Glomerular visceral epithelial cell (primary cell): Measurements from ENCODE around the gene IKZF3.

Experiments used
- DNase-seq: peaks from one replicate; pipeline ENCODE4 v3.0.0-alpha.2; 2016; ENCODE audit errors: extremely low spot score

Gene IKZF3

DNA sequence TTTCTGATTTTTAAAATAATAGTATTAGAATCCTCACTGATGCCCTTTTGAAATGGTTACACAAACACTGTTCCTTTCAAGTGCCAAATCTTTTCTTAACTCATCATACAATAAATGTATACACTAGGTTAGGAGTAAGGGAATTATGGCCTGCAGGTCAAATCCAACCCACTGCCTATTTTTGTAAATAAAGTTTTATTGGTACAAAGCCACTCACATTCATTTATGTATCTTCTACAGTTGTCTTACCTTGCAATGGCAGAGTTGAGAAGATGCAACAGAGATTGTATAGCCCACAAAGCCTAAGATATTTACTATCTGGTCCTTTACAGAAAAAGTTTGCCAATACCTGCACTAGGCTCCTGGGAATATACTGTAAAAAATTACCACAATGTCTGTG lies 47.8 kb downstream of the IKZF3 start:
- no peak for DNase-seq

DNA sequence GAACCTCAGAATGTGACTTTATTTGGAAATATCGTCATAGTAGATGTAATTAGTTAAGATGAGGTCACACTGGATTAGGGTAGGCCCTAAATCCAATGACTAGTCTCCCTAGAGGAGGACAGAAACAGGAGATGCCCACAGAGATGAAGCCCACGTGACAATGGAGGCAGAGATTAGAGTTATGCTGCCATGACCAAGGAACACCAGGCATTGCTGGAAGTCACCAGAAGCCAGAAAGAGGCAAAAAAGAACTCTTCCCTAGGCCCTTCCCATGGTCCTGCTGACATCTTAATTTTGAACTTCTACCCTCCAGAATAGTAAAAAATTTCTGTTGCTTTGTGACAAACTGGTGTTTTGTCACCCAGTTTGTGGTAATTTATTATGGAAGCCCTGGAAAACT lies 49.6 kb downstream of the IKZF3 start:
- DNase-seq: no peak

DNA sequence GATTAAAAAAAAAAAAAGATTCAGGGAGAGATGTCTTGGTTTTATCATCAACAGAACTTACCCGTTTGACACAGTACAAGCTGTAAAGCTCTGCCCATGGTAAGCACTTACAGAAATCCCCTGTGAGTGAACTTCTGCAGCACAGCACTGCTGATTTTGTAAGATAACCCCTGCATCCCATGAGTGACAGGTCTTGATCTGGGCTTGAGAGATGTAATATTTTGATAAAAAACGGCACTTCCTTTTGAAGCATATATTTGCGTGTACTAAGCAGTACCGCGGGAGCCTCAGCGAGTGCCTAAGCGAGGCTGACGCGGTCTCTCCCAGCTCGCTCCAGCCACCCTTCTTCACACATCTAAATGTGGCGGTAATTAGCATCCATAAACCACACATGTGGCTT lies 50.5 kb downstream of the IKZF3 start:
- DNase-seq: no peak

DNA sequence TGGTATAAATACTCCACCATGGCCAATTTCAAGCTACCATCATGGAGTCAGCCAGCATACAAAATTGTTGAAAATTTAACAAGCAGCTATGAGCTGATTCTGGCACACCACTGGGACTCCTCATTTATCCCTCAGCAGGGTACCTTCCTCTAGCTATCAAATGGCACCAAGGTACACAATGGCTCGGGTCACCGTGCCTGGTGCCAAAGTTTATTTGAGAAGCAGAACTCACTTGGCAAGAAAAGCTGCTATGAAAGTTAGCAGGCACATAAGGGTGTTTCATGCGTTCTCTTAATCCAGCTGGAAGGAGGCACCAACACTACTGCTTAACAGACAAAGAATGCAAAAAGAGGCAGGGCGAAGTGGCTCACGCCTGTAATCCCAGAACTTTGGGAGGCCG lies 51.6 kb downstream of the IKZF3 start:
- no peak for DNase-seq

DNA sequence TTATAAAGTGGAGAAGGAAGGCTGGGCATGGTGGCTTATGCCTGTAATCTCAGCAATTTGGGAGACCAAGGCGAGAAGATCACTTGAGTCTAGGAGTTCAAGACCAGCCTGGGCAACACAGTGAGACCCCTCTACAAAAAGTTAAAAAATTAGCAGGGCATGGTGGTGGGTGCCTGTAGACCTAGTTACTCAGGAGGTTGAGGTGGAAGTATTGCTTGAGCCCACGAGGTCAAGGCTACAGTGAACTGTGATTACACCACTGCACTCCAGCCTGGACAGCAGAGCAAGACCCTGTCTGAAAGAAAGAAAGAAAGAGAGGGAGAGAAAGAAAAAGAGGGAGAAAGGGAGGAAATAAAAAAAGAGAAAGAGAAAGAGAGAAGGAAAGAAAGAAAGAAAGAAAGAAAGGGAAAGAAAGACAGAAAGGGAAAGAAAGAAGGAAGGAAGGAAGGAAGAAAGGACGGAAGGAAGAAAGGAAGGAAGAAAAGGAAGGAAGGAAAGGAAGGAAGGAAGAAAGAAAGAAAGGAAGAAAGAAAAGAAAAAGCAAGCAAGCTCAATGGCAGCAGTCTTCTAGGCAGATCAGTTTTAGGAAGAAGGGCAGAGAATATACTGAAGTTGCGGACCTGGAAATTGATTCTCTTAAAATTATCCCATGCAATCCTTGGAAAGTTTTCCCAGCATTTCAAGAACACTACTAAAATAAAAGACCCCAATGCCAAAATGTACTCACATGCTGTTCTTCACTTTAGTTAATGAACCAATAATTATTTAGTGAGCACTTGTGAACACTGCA lies 53.0 kb downstream of the IKZF3 start:
- DNase-seq: no peak

DNA sequence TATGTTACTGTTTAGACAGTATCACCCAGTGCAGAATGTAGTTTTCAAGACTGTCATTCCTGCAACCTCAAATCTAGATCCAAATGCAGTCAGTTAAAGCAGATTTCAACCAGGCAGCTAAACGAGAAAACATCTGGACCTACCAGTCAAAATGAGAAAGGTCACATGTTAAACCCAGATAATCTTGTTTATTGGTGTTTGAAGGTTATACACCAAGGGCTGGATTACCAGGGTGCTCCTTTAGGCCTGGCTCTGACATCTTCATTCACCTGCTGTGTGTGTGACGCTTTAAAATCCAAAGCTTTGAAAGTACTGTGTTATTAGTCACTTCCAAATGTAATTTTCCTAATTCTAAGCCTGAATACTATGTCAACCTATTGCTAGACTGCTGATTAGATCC lies 54.9 kb downstream of the IKZF3 start:
- DNase-seq: no peak

DNA sequence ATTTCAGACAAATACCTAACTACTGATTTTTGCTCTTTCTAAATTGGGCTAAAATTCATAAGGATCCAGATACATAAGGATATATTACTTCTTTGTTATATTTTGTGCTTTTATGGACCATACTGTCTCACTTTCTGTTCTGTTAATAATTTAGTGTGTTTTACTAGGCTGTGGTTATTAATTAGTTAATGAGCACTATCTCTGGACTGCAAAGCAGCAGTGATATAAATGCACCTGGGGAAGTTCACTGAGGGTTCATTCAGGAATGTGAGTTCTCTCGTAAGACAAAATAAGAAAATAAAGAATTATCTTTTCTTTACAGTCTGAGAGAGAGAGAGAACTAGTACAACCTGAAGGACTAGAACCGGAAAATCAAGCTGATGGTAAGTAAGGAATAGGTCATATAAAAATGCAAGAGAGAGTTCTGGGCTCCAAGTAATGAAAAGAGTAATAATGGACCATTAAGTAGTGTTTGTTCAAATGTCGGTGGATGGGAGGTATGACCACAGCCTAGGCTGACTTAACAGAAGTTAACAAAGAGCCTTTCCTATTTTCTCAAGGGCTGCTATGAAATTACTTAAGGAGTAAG lies 55.6 kb downstream of the IKZF3 start:
- no peak for DNase-seq

DNA sequence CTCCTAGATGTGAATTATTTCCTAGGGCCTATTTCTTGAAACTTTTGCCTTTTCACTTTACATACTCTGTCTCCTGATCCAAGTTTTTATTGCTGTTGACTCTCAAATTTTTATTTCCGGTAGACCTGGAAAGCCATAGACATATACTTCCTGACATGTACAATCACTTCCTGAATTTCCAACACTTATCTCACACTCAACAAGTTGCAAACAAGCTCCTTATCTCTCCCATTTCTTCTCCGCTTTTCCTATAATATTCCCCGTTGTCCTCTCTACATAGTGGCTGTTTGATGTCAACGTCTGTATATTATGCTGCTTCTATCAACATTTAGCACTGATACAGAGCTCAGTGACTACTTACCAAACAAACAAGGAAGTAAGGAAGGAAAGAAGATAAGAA lies 59.3 kb downstream of the IKZF3 start:
- DNase-seq: no peak

DNA sequence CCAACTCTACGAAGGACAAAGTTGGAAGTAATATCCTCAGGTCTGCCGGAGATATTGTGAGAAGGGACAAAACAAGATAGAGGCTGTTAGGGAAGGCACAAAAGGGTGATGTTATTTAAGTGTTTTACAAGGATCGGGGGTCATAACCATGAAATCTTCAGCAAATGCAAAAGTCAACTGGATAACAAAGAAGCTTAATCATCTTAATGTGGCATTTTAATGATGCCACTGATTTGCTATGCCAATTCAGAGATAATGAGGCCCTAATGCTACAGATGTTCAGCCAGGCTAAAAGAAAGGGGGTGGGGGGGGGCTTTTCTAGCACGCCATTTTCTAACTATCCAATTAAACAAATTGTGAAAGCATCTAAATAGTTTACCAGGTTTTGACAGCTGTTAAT lies 63.1 kb downstream of the IKZF3 start:
- DNase-seq: no peak

DNA sequence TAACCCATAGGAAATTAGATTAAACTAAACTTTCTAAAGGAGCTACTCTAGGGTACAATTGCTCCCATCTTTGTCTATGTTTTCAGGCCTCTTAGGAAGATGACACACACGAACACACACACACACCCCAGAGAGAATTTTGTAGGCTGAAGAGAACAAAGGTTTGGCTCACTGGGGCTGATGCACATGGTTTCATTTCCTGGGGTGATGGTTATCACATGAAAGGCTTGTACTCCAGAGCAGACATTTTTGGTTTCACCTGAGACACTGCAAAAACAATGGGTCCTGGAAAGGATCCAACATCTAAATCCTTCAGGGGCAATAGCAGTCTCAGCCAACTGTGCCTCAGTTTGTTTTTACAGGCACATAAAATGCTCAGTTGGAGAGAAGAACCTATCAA lies 63.6 kb downstream of the IKZF3 start:
- no peak for DNase-seq

DNA sequence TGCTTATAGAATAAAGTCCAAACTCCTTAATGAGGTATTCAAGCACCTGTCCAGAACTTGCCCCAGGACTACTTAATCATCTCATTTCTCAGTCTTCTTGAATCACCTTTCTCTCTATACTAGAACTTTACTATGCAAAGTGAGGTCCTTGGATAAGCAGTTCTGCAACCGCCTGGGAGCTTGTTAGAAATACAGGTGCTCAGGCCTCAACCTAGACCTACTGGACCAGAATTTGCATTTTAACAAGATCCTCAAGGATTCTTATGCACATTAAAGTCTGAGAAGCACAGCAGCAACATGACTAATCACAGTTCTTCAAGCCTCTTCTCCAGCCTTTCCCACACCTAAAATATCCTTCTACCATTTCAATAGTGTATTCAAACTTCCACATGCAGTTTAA lies 64.7 kb downstream of the IKZF3 start:
- DNase-seq: no peak

DNA sequence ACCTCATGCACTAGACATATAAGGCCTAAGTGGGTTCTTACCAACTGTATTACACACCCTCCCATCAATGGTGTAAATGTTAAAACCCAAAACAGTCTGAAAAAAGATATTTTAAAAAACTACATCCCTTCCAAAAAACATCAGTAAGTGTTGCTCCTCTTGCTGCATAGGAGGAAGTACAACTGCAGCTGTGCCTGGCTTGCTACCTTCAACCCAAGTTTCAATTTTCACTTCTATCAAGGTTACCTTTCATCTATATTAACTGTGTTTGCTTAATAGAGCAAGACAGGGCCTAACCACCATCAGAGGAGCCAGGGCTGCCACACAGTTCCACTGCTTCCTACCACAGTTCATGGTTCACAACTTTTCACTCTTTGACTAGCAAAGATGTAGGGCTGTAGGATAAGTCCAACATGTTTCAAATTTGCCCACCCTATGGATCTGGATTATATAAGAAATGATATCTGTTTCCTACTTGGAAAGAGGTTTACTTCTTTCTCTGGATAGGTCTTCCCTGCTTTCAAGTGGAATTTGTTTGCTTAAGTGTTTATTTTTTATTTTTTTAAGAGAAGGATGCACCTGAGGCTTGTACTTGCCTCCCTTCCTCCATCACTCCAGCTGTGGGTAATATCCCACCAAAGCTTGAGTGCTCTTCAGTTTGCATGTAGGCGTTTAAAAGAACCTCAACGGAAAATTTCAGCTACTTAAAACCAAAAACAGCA lies 69.7 kb downstream of the IKZF3 start:
- DNase-seq: no peak

DNA sequence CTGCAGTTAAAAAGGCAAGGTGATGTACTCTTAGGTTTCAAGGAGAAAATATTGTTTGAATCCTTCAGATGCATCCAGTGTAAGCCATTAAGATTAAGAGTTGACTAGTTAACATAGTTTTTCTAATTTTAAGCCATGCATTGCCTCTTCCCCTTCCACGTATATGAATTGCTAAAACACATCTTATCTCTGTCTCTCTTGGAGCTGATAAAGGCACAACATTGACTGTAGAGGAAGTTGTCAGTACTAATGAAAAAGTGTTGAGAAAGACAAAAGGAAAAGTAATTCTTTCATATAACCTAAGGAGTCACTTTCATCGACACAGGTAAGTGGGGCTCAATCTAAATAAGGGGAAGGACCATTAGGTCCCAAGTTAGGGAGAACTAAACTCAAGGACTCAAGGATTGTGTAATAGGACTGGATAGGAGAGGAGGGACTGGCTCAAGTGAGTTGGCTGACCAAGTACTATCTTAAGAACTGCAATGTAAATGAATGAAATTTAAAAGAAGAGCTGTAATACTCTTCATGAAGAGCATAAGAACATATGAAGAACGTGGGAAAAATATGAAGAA lies 70.7 kb downstream of the IKZF3 start:
- no peak for DNase-seq

DNA sequence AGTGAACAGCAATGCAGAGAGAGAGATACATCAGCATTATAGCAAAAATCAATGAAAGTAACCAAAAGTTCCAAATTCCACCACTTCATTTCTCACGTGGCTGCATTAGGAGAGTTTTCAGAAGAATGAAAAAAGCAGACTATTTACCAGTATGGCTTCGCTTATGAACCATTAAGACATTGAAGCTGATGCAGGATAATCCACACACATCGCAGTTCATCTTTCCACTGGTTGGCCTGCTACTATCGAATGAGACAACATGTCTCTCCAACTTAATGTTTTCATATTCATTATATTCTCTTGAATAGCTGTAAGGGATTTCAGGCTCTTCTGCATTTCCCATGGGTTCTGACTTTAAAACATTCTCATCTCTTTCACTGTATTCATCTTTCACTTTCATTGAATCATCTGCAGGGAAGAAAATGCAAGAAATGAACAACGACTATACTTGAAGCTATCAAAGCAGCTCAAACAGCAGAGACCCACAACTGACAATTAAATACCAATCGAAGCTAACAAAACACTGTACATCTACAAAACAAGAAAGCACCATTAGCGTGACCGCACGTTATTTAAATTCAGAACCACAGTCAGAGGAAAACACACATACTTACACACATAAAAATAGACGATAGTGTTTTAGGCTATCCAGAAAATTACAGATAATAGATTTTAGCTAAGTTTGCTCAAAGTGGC lies 71.4 kb downstream of the IKZF3 start:
- DNase-seq: no peak

DNA sequence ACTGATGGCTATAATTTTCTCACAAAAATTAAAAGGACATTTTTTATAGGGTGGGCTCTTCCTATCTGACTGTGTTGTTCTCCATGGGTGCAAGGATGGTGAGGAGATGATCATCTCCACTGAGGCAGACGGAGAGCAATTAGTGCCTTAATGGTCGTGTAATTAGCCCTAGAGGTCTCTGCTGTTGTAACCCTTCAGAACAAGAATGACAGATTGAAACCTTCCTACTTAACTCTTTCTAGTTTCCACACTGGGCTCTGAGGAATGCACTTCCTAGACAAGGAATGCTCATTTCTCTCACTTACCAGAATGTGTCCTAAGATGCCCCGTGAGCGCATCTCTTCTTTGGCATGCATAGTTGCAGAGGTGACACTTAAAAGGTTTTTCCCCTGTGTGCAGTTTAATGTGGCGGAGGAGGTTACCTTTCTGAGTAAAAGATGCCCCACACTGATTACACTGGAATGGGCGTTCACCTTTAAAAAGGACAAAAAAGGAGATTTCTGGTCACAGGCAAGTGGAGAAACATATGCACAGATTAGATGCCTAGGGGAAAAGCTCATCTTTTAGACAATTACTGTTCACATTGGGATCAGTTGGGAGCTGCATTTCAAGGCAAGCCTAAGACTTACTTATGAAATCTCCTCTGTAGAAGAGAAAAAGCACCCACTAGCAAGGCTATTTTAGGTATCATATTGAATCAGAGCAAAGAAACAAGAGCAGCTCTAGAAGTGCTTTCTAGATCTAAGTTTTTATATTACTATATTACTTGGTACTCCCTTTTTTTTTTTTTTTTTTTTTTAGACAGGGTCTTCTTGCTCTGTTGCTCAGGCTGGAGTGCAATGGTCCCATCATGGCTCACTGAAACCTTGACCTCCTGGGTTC lies 72.8 kb downstream of the IKZF3 start:
- no peak for DNase-seq

DNA sequence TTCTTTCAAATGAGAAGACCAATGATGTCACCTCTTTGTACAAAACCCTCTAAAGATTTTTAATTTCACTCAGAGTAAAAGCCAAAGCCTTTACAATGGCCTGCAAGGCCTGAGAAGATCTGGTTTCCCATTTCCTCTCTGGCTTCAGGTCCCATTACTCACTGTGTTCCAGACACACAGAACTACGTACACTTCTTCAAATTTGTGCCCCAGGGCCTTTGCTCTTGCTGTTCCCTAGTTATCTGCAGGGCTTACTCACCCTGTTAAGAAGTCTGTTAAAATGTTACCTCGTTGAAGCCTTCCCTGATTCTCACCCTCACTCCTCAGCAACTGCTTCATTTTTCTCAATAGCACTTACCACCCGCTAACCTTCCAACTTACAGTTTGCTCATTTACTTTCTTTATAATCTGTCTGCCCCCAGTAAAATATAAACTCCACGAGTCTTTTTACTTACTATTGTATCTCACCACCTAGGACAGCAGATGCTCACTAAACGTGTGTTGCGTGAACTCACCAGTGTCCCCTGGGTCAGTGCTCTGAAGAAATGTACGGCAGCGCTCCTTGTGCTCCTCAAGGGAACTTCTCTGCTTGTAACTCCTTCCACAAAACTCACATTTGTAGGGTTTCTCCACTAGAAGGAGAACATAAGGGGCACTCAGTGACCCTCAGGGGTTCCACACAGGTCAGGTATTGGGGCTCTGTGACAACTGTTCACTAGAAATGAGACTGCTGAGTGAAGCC lies 76.2 kb downstream of the IKZF3 start:
- DNase-seq: no peak

DNA sequence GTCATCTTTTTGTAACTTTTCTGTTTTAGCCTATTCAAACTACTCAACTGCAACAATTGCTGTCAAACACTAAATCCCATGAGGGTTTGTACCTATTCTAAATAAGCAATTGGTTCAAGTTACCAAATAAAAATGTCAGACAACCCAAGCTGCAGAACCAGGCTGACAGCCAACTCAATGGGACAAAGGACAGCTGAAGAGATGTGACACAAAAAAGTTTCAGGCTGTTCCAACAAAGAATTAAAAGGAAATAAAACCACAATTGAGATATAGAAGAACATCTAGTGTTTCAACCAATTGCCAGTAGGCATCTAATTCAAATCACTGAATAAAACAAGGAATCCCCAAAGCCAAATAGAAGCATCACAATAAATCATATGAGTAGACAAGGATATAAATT lies 77.1 kb downstream of the IKZF3 start:
- no peak for DNase-seq

DNA sequence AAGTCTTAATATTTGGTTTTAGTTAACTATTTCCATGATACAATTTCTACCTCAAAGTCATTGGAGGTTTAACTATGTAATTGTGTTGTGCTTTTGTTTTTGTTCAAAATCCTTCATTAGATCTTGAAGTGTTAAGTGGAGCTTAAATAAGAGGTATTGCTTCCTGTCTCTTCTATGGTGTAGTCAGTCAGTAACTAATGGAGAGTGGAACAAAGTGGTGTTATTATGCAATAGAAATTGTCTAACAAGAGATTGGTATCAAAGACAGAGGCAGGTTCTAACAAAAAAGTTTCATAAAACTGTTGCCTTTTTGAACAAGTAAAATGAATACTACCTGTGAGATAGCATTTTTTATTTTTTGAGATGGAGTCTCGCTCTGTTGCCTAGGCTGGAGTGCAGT lies 81.1 kb downstream of the IKZF3 start:
- DNase-seq: no peak

DNA sequence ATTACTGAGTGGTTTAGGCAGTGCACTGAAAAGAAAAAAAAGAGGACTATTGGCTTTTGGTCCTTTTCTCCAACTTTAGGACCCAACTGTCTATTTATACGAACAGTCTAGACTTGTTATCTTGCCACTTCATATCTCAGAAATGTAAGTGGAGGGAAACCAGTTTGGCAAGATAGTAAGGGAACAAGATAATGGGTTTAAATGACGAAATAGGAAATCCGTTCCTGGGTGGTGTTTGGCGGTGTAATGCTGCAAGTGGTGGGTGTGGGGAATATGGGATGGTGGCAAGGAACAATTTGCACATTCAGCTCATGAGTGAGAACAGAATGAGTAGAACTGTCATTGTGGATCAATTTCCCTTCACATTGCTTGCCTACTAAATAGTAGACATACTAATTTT lies 81.6 kb downstream of the IKZF3 start:
- DNase-seq: no peak

DNA sequence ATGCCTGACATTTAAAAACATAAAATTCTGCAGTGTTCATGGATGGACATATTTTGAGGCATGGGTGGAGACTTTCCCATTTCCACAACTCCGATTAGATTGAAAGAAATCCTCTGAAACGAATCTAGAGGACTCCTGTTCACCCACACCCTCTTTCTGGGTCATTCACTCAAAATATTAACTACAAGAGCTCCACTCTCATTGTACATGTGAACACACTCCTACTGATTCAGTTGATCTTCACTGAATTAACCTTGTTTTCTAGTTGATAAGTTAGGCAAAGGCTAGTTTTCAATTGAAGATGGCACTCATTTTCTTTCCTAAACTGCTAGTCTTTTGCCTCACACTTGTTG lies 82.3 kb downstream of the IKZF3 start:
- no peak for DNase-seq
